NCI-H526 treated with DMSO at 0.1 percent for 48 hours (cell line): ENCODE results near the gene PPP6R2.
"Not testable (repeated sequence)": the region's sequence is repeated elsewhere in the genome, so short reads cannot be mapped to it uniquely, and the experiment has no call there.

Source experiments
- DNase-seq: peaks from one replicate; lab custom pipeline; 2025; lab: John Stamatoyannopoulos, UW

Gene PPP6R2

DNA sequence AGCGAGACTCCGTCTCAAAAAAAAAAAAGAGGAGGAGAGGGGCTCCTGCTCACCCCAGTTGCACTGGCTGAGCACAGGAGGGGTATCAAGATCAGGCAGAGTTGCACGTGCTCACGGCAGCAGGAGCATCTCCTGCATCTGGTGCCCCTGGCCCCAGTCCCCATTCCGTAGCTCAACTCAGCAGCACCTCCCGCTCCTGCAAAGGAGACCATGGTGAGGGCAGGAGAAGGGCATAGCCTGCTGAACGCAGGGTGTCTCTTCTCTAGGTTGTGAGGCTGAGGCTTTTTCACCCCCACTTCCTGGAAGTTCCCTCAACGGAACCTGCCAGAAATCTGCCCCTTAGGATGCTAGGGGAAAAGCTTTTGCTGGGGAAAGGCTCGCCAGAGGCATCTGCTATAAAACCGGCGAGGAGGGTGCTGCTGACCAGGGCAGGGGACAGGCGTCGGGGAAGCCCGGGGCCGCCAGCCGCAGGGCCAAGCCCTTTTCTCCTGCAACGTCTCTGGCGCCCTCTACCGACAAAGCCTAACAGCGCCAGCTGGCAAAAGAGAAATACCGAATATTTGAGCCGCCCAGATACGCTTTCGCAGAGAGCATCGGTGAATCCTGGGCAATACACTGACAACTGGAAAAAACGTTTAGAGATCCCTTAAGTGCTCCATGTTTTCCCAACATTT lies 1.0 kb upstream of the PPP6R2 start:
- DNase-seq = peak; percentile 52

DNA sequence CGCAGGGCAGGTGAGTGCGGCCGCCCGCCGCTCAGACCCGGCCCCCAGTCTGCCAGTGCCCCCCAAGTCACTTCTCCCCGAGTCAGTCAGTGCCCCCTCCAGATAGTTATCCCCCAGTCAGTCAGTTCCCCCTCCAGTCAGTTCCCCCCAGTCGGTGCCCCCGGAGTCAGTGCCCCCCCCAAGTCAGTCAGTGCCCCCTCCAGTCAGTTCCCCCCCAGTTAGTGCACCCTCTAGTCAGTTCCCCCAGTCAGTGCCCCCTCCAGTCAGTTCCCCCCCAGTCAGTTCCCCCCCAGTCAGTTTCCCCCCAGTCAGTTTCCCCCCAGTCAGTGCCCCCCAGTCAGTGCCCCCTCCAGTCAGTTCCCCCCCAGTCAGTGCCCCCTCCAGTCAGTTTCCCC lies 411 bp downstream of the PPP6R2 start:
- no peak for DNase-seq

DNA sequence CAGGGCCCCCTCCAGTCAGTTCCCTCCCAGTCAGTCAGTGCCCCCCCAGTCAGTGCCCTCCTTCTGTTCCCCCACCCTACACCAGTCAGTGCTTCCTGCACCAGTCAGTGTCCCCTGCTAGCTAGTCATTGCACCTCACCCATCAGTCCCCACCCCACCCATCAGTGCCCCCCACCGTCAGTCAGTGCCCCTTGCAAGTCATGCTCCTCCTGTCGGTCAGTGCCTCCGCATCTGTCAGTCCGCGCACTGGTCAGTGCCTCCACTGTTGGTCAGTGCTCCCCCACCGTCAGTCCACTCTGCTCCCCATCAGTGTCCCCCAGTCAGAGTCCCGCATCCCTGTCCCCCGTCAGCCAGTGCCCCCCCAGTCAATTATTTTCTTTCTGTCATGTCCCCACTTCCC lies 3.3 kb downstream of the PPP6R2 start:
- DNase-seq = no peak

DNA sequence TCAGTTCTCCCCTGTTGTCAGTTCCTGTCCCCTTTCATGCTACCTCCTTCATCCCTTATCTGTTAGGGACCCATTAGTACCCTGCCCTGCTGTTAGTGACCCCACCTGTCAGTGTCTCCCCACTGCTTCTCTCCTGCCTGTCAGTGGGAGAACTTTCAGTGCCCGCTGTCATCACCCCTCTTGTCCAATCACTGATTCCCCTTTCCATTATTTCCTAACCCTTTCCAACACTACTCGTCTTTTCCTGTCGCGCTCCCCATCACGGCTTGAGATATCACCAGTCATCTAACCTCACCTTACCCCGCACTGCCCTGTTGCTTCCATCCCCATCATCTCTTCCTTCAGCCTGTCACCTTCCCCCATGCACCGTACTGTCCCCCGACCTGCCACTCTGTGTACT lies 4.0 kb downstream of the PPP6R2 start:
- no peak for DNase-seq

DNA sequence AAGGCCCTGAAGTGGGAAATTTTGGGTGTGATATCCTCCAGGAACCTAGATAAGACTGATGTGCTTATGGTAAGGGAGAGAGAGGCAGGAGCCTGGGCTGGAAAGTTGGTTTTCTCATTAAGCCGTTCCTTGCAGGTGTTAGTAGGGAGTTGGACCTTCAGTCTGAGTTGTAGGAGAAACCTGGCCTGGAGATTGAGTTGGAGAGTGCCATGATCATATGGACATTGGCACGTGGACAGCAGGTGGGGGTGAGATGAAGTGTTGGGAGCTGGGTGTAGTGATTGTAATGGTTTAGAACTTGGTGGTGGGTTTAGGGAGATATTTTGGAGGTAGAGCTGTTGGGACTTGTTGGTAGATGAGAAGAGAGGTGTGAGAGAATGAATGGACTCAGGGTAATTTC lies 4.9 kb downstream of the PPP6R2 start:
- DNase-seq = no peak

DNA sequence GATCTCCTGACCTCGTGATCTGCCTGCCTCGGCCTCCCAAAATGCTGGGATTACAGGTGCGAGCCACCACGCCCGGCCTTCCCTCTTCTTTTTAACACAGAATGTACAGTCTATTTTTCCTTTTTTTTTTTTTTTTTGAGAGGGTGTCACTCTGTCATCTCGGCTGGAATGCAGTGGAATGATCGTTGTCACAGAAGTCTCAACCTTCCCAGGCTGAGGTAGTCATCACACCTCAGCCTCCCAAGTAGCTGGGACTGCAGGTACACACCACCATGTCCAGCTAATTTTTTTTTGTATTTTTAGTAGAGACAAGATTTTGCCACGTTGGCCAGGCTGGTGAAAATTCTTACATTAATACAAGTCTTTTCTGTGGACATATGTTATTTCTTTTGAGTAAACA lies 13.1 kb downstream of the PPP6R2 start:
- DNase-seq = no peak

DNA sequence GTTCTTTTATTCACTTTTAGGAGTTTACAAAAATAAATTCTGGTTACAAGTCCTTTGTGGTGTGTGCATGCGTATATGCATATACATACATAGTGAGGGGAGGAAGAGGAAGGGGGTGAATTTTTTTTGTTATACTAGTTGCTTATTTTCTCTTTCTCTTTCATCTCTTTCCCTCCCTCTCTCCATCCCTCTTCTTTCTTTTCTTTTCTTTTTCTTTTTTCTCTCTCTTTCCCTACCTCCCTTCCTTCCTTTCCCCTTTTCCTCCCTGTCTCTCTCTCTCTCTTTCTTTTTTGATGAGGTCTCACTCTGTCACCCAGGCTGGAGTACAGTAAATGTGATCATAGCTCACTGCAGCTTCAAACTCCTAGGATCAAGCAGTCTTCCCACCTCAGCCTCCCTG lies 14.1 kb downstream of the PPP6R2 start:
- DNase-seq = no peak

DNA sequence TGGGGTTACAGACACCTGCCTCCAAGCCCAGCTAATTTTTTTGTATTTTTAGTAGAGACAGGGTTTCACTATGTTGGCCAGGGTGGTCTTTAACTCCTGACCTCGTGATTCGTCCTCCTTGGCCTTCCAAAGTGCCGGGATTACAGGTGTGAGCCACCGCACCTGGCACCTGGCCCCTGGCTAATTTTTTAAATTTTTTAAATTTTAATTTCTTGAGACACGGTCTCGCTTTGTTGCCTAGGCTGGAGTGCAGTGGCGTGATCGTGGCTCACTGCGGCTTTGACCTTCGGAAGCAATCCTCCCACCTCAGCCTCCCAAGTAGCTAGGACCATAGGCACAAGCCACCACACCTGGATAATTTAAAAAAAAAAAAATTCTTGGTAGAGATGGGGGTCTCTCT lies 14.6 kb downstream of the PPP6R2 start:
- DNase-seq = no peak

DNA sequence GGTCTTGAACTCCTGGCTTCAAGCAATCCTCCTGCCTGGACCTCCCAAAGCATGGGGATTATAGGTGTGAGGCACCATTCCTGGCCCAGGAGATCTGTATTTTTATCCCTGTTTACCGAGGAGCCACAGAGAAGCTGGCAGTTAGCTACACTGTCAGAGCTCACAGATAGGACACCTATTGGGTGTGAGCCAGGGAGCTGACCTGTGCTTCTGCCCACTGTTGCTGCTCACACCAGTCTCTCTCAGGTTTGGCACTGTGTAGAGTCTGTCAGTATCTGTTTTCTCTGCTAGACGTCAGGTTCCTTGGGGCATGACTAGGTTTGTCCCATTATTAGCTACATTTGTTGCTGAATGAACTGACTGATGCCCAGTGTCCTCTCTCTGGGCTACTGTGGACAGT lies 17.5 kb downstream of the PPP6R2 start:
- no peak for DNase-seq

DNA sequence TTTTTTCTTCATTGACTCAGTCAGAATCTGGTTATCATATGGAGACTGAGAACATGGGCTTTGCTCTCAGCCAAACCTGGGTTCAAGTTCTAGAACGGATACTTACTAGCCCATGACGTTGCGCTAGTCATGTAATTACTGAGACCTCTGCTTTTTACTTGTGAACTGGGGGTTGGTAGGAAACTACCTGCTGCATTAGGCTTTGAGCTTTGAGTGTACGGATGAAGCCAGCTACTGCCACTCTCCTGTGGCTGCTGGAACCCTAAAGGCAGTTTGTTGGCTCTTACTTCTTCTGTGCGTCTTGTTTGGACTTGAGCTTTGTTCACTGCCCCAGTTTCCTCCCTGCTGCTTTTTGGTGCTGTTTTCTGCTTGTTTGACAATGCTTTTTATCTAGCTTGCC lies 18.1 kb downstream of the PPP6R2 start:
- no peak for DNase-seq

DNA sequence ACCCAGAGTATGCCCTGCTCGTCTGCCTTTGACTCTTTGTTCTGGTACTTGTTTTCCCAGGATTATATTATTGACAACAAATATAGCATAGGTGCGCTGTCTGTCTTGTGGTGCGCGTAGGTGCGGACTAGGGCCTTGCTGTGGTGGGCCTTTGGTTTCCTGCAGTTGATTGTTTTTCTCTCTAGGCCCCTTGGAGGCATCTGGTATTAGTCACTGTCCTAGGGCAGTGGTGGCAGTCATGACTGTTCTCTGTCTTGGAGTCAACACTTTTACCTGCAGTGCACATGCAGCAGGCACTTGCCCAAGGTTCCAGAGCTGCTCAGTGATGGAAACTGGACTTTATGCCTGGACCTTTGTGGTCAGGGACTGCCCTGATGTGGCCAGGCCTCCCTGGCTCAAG lies 18.6 kb downstream of the PPP6R2 start:
- no peak for DNase-seq

DNA sequence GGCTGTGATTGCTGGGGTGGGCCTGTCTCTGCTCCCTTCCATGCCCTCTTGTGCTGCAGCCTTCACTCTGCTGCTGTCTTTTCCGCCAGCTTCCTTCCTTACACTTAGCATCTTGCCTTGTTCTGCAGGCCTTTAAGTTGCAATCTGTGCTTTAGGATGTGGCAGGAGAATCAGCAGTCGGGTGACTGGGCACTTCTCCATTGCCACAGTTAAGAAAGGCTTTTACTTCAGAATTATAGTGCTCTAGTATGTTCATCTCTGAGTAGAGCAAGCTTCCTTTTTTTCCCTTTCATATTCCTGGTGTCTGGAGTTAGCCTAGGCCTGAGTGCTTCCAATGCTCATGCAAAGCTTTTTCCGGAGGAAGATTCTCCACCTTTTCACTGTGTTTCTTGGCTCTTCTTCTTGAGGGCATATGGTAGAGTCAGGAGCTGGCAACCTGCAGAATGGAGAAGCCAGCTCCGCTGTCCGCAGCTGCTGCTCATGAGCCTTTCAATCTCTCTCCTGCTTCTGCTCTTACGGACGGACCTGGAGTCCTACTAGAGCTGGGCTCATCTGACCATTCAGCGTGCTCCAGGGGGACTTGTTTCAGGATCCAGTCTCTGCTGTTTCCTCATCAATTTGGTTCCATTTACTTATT lies 20.2 kb downstream of the PPP6R2 start:
- DNase-seq = no peak

DNA sequence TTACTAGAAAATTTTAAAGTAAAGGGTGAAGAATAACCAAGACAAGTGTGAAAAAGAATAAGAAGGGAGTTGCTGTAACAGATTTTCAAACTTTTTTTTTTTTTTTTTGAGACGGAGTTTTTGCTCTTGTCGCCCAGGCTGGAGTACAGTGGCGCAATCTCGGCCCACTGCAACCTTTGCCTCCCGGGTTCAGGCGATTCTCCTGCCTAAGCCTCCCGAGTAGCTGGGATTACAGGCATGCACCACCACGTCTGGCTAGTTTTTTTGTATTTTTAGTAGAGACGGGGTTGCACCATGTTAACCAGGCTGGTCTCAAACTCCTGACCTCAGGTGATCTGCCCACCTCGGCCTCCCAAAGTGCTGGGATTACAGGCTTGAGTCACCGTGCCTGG lies 20.7 kb downstream of the PPP6R2 start:
- not testable (repeated sequence) for DNase-seq

DNA sequence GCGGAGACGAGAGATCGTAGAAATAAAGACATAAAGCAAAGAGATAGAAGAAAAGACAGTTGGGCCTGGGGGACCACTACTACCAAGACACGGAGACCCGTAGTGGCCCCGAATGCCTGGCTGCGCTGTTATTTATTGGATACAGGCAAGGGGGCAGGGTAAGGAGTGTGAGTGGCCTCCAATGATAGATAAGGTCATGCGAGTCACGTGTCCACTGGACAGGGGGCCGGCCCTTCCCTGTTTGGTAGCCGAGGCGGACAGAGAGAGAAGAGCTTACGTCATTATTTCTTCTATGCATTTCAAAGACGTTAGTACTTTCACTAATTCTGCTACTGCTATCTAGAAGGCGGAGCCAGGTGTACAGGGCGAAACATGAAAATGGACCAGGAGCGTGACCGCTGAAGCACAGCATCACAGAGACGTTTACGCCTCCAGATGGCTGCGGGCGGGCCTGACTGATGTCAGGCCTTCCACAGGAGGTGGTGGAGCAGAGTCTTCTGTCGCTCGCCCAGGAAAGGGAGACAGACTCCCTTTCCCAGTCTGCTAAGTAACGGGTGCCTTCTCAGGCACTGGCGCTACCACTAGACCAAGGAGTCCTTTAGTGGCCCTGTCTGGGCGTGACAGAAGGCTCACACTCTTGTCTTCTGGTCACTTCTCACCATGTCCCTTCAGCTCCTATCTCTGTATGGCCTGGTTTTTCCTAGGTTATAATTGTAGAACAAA lies 24.8 kb downstream of the PPP6R2 start:
- no peak for DNase-seq

DNA sequence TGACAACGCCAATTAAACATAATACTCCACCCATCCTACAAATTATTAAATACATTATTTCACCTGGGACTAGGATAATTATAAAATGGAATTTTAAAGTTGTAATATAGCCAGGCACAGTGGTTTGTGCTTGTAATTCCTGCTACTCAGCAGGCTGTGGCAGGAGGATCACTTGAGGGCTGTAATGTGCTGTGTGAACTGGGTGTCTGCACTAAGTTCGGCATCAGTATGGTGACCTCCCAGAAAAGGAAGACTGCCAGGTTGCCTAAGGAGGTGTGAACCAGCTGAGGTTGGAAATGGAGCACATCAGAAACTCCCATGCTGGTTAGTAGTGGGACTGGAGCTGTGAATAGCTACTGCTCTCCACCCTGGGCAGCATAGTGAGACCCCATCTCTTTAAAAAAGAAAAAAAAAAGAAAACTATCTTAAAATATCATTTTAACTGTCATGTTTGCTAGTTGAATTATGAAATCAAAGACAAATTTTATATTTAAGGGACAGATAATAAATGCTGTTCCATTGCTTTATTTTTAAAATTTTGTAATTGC lies 28.0 kb downstream of the PPP6R2 start:
- no peak for DNase-seq

DNA sequence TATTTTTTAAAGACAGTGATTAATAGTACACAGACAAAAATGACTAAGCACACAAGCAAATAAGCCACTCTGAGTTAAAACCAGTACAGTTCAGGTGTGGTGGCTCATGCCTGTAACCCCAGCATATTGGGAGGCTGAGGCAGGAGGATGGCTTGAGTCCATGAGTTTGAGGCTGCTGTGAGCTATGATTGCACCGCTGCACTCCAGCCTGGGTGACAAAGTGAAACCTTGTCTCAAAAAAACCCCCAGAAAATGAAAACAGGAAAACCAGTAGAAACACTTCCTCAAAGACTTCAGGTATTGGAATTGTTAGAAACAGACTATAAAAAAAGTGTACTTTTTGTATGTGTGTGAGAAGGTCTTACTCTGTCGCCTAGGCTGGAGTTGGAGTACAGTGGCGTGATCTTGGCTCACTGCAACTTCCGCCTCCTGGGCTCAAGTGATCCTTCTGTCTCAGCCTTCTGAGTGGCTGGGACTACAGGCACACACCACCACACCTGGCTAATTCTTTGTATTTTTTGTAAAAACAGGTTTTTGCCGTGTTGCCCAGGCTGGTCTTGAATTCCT lies 33.0 kb downstream of the PPP6R2 start:
- no peak for DNase-seq

DNA sequence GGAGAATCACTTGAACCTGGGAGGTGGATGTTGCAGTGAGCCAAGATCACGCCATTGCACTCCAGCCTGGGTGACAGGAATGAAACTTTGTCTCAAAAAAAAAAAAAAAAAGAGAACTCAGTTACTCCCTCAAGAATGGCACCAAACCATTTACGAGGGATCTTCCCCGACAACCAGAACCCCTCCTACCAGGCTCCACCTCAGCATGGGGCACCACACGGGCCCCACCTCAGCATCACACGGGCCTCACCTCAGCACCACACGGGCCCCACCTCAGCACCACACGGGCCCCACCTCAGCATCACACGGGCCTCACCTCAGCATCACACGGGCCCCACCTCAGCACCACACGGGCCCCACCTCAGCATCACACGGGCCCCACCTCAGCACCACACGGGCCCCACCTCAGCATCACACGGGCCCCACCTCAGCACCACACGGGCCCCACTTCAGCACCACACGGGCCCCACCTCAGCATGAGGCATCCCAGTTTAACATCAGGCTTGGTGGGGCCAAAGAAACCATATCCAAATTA lies 38.0 kb downstream of the PPP6R2 start:
- DNase-seq = not testable (repeated sequence)

DNA sequence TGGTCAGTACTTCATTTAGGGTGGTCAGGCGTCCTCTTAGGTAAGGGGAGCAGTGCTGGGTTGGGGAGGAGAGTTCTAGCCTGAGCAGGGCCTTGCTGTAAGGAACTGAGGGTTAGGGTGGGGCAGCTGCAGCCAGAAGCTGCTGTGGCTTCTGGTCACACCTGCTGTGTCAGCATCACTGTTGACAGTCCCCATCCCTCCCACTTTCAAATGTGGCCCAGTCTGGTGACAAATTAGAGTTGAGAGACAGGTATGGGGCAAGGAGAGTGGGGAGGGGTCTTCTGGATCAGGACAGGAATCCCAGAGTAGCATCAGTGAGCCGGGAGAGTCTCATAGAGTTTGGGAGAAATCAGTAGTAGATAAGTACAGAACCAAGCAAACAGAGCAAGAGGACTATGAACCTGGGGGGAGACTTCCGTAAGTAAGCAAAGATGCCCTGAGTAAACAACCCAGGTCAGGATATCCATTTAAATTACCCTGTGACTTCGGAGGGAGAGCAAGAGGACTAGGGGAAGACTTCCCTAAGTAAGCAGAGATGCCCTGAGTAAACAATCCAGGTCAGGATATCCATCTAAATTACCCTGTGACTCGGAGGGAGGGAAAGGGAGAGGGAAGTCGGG lies 53.7 kb downstream of the PPP6R2 start:
- no peak for DNase-seq

DNA sequence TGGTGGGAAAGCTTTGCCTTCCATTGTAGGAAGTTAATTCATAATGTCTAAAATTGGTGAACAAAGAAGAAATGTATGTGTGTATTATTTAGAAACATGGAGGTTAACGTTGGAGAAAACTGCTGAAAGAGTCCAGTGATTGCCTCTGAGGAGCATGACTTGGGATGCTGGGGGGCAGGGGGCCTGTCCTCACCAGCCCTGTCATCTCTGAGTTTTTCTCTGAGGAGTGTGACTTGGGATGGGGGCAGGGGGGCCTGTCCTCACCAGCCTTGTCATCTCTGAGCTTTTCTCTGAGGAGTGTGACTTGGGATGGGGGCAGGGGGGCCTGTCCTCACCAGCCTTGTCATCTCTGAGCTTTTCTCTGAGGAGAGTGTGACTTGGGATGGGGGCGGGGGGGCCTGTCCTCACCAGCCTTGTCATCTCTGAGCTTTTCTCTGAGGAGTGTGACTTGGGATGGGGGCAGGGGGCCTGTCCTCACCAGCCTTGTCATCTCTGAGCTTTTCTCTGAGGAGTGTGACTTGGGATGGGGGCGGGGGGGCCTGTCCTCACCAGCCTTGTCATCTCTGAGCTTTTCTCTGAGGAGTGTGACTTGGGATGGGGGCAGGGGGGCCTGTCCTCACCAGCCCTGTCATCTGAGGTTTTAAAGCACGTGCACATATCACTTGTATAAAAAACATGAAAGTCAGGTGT lies 54.4 kb downstream of the PPP6R2 start:
- not testable (repeated sequence) for DNase-seq

DNA sequence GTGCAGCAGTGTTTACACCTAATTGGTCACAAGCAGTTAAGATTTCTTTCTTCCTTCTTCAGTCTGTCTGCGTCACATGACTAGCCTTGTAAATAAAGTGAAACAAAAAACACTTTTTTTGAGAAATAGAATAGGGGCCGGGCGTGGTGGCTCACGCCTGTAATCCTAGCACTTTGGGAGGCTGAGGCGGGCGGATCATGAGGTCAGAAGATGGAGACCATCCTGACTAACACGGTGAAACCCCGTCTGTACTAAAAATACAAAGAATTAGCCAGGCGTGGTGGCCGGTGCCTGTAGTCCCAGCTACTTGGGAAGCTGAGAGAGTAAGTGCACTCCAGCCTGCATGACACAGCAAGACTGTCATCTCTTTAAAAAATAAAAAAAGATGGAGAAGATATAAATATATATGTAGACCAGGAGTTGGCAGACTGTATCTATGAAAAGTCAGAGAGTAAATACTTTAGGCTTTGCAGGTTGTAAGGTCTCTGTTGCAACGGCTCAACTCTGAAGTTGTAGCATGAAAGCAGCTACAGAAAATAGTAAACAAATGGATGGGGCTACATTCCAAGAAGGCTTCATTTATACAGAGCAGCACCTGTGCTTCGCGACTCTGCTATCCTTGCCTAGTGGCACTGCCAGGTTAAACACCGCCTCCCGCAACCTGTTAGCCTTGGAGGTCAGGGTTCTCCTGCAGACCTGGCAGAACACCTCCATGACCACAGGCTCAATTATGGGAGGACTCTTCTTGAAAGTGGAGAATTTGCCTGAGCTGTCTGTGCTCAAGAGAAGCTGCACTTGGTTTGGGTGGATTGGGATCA lies 55.9 kb downstream of the PPP6R2 start:
- DNase-seq = no peak
